ENCODE measurements around the gene INTS11.
"Not testable (repeated sequence)": the region's sequence is repeated elsewhere in the genome, so short reads cannot be mapped to it uniquely, and the experiment has no call there.

The INTS11 gene

GRCh38 chr1:1324524-1325287, at the start of gene INTS11, which contains the start of gene CPTP:
INTS11 (minus strand) TSS chr1:1324660; CDS start chr1:1324608, 52 bp downstream.
CPTP (plus strand) TSS chr1:1324802; CDS start chr1:1326911, 2,109 bp downstream.
- DNase-seq (ENCODE audit: low read depth): no peak

- DNase-seq (ENCODE audit: low read depth): no peak
These were observed 49.5 kb upstream of the INTS11 start for GRCh38 chr1:1373815-1374588.

- no peak for DNase-seq (ENCODE audit: low read depth)
These were observed 48.8 kb upstream of the INTS11 start for GRCh38 chr1:1373051-1373814.

- DNase-seq (ENCODE audit: low read depth): no peak
These were observed 47.6 kb upstream of the INTS11 start for GRCh38 chr1:1371746-1372711.

GRCh38 chr1:1371364-1371745, 46.9 kb upstream of the INTS11 start:
- no peak for DNase-seq (ENCODE audit: low read depth)

- no peak for DNase-seq (ENCODE audit: low read depth)
These were observed 46.4 kb upstream of the INTS11 start for GRCh38 chr1:1370771-1371300.

GRCh38 chr1:1370094-1370493, 45.6 kb upstream of the INTS11 start:
- not testable (repeated sequence) for DNase-seq (ENCODE audit: low read depth)

DNA sequence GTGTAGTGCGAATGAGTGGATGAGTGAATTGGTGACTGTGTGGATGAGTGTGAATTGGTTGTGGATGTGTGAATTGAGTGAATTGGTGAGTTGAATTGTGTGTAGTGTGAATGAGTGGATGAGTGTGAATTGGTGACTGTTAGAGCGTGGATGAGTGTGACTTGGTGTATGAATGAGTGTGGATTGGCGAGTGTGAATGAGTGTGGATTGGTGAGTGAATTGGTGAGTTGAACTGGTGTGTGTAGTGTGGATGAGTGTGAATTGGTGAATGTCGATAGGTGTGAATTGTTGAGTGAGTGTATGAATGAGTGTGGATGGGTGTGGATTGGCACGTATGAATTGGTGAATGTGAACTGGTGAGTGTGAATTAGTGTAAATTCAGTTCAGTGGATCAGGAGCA, 42.9 kb upstream of the INTS11 start:
- DNase-seq (ENCODE audit: low read depth): no peak

DNA sequence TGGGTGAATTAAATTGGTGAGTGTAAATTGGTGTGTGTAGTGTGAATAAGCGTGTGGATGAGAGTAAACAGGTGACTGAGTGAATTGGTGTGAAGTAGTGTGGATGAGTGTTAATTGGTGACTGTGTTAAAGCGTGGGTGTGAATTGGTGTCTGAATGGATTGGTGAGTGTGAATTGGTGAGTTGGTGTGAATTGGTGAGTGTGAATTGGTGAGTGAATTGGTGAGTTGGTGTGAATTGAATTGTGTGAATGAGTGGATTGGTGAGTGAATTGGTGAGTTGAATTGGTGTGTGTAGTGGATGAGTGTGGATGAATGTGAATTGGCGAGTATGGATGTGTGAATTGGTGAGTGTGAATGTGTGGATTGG, 42.2 kb upstream of the INTS11 start:
- no peak for DNase-seq (ENCODE audit: low read depth)

DNA sequence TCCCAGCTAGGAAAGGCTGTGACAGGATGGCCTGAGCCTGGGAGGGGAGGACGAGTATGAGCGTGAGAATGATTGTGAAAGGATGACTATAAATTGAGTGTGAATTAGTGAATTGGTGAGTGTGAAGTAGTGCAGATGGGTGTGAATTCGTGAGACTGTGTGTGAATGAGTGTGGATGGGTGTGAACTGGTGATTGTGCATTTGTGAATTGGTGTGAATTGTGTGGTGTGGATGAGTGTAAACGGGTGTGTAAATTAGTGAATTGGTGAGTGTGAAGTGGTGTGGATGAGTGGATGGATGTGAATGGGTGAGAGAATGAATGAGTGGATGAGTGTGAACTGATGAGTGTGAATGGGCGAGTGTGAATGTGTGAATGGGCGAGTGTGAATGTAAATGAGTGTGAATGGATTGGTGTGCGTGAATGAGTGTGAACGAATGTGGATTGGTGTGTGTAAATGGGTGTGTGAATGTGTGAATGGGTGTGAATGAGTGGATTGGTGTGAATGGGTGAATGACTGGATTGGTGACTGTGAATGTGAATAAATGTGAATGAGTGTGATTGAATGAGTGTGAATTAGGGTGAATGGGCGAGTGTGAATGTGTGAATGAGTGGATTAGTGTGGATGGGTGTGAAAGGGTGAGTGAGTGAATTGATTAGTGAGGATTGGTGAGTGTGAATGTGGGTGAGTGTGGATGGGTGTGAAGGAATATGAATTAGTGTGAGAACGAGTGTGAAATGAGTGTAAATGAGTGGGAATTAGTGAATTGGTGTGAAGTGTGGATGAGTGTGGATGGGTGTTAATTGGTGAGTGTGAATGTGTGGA, 41.6 kb upstream of the INTS11 start:
- DNase-seq (ENCODE audit: low read depth): no peak

- DNase-seq (ENCODE audit: low read depth): no peak
These were observed 39.8 kb upstream of the INTS11 start for GRCh38 chr1:1364266-1364665.

DNA sequence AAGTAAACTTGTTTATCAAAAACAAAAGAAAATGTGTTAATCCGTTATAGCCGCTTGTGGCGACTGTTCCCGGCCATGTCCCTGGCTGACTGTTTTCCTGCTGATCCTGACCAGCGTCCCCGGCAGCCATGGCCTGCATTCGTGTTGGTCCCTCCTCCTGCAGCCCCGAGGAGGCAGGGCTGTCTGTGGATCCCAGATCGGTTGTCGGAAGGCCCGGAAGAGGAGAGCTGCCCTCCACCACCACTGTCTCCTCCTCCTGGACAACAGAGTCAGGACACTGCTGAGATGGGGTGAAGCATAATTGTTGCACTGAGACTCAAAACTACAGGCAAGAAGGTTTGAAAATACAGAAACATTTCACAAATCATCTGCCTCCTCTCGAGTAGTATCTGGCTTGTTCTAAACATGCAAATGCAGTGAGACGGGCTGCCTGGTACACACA, 37.5 kb upstream of the INTS11 start:
- peak; percentile 71 for DNase-seq (ENCODE audit: low read depth)

GRCh38 chr1:1361233-1361981, 36.9 kb upstream of the INTS11 start:
- no peak for DNase-seq (ENCODE audit: low read depth)

DNA sequence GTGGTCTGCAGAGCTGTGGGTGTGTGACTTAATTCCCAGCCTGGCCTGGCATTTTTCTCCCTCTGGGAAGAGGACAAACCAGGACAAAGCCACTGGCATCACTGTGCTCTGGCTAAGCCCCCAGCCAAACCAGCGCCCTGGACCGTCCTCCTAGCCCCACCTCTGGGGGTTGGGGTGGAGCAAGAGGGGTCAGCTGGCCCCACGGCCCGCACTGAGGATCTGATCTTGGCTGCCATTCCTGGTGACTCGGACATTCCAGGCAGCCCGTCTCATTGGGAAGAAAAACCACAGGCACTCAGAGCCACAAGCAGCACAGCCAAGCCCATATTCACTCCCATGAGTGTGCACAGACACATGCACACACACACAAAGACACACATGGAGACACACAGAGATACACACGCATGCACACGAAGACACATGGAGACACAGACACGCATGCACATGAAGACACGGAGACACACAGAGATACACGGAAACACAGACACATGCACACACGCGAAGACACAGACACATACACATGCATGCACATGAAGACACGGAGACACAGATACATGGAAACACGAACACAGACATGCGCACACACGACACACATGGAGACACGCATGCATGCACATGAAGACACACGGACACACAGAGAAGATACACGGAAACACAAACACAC, 36.2 kb upstream of the INTS11 start:
- peak; percentile 93 for DNase-seq (ENCODE audit: low read depth)

- no peak for DNase-seq (ENCODE audit: low read depth)
These were observed 35.4 kb upstream of the INTS11 start for GRCh38 chr1:1359664-1360468.

DNA sequence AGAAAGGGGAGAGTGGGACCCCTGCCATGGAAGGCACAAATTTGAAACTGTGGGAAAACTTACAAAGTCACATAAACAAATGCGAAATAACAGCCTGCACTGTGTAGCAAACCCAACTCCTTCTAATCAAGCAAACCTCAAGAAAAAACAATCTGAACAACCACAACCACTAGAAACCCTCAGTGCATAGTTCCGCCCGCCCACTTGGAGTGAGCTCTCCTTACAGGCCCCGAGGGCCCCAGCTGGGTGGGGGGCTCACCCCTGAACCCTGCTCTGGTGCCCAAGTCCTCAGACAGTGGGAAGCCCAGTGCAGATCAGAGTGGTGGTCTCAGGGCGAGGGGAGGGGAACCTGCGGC, 34.8 kb upstream of the INTS11 start:
- no peak for DNase-seq (ENCODE audit: low read depth)

DNA sequence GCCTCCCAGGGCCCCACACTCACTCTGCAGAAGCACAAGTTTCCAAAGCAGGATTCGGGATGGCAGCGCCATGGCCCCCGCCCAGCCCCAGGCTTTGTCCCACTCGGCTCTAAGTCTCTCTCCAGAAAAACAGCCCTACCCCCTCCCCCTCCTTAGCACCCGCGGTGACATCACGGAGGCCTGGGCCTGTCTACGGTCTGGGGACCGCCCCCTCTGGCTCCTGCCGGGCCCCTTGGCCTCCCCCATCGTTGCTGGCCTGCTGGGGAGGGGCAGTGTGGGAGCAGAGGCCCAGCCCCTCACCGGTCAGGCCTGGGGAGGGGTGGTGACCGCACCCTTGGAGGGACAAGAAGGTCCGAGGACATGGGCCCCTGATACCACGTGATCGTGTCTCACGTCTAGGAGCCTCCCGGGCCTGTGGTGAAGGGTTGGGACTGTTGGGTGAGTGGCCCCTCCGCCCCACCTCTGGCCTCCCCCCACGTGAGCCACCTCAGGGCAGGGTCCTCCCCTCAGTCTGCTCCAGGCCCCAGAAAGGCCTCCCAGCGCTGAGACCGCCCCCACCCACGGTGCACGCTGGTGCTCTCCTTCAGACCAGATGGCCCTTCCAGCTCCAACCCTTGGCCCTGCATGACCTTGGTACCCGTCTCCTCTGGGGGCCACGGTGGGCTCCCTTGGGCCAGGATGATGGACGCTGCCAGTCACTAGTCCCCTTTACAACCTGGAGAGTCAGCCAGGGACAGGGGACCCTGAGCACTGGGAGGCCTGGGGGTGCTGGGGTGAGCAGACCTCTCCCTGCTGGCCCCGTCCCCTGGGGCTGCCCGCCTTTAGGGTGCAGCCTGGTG, 34.2 kb upstream of the INTS11 start, which contains the start of gene MXRA8:
Gene MXRA8, minus strand, starts transcription at position 123 of the 839 bp plus-strand sequence. Its CDS starts 51 bp downstream, at position 72.
- peak; percentile 77 for DNase-seq (ENCODE audit: low read depth)
